ENCODE results near the gene SLC25A1.

GRCh38 chr22:19226428-19226827 lies 47.9 kb upstream of the SLC25A1 start:
- no peak for TF ChIP-seq CTCF (IDR thresholded peaks at IDR 0.05)
- TF ChIP-seq EZH2 (IDR thresholded peaks at IDR 0.05; ENCODE audit: borderline replicate concordance, insufficient read depth, low read depth, low read length, poor library complexity, severe bottlenecking), result no peak
